Effector memory CD4-positive, alpha-beta T cell (primary cell): Measurements from ENCODE around the gene TEX101.
"Not testable (repeated sequence)": the region's sequence is repeated elsewhere in the genome, so short reads cannot be mapped to it uniquely, and the experiment has no call there.

Experiments used
- DNase-seq, 3 donors: peaks; one replicate each; pipeline ENCODE4 v3.0.0-alpha.2; 2020
- H3K27ac ChIP-seq: 2 replicates; pipeline ENCODE4 v1.7.0; 2013; ENCODE audit warnings: mild to moderate bottlenecking, low read length, moderate library complexity; ENCODE audit not compliant: insufficient read depth, poor library complexity, severe bottlenecking
- H3K27me3 ChIP-seq: replicated peaks from 2 replicates; pipeline ENCODE4 v1.7.0; 2013; ENCODE audit warnings: mild to moderate bottlenecking, low read length; ENCODE audit not compliant: insufficient read depth, control insufficient read depth, poor library complexity, severe bottlenecking
- H3K36me3 ChIP-seq: 2 replicates; pipeline ENCODE4 v1.7.0; 2013; ENCODE audit warnings: mild to moderate bottlenecking, low read length, moderate library complexity; ENCODE audit not compliant: control insufficient read depth, insufficient read depth
- H3K4me1 ChIP-seq: 2 replicates; pipeline ENCODE4 v1.7.0; 2013; ENCODE audit warnings: low read length, mild to moderate bottlenecking; ENCODE audit not compliant: control insufficient read depth, insufficient read depth, poor library complexity, severe bottlenecking
- H3K4me3 ChIP-seq: 2 replicates; pipeline ENCODE4 v1.7.0; 2013; ENCODE audit warnings: low read length, low read depth, mild to moderate bottlenecking; ENCODE audit not compliant: insufficient read depth, poor library complexity, severe bottlenecking
- H3K9me3 ChIP-seq: 2 replicates; pipeline ENCODE4 v1.7.0; 2013; ENCODE audit warnings: mild to moderate bottlenecking, low read length, moderate library complexity; ENCODE audit not compliant: control insufficient read depth

Gene TEX101

DNA sequence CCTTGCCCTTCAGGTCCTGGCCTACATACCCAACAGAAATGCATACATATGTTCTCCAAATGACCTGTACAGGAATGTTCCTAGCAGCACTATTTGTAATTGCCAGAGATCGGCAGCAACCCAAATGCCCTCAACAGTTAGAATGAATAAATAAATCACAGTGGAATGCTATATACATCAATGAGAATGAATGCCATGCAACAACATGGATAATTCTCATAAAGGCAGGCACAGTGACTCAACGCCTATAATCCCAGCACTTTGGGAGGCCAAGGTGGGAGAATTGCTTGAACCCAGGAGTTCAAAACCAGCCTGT is 18.6 kb downstream of the TEX101 start:
- H3K4me3 ChIP-seq: no peak overlapping the region
- DNase-seq: no peak
- no peaks in the 10 kb centered on the region for H3K36me3 ChIP-seq
- H3K9me3 ChIP-seq: no peaks in the 10 kb centered on the region
- no peaks in the 10 kb centered on the region for H3K27me3 ChIP-seq
- peaks cover 19% of the 10 kb centered on the region for H3K4me1 ChIP-seq
- no peak overlapping the region for H3K27ac ChIP-seq

DNA sequence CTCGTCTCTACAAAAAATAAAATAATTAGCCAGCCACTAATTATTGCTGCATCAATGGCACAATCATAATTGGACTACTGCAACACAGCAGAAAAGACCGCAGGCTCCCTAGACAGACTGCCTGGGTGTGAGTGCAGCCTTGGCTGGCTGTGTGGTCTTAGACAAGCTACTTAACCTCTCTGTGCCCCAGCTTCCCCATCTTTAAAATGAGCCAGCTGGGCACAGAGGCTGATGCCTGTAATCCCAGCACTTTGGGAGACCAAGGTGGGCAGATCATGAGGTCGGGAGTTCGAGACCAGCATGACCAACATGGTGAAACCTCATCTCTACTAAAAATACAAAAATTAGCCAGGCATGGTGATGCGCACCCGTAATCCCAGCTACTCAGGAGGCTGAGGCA is 19.0 kb downstream of the TEX101 start:
- no peak overlapping the region for H3K4me3 ChIP-seq
- H3K27ac ChIP-seq: no peak overlapping the region
- no peaks in the 10 kb centered on the region for H3K36me3 ChIP-seq
- H3K4me1 ChIP-seq: peaks cover 23% of the 10 kb centered on the region
- H3K9me3 ChIP-seq: no peaks in the 10 kb centered on the region
- no peak for DNase-seq
- H3K27me3 ChIP-seq: no peaks in the 10 kb centered on the region

DNA sequence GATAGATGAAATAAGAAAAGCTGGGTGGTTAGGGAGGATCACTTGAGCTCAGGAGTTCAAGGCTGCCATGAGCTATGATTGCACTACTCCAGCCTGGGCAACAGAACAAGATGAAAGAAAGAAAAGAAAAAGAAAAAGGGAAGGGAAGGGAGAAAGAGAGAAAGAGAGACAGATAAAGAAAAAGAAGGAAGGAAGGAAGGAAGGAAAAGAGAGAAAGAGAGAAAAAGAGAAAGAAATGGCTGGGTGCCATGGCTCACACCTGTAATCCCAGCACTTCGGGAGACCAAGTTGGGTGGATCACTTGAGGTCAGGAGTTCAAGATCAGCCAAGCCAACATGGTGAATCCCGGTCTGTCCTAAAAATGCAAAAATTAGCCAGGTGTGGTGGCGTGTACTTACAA is 21.1 kb downstream of the TEX101 start:
- Histone ChIP-seq H3K27me3 (no peaks in the 10 kb centered on the region), H3K27ac (no peak overlapping the region), H3K4me3 (no peak overlapping the region), H3K4me1 (peaks cover 33% of the 10 kb centered on the region), H3K36me3 (no peaks in the 10 kb centered on the region), H3K9me3 (no peaks in the 10 kb centered on the region)
- DNase-seq: no peak

DNA sequence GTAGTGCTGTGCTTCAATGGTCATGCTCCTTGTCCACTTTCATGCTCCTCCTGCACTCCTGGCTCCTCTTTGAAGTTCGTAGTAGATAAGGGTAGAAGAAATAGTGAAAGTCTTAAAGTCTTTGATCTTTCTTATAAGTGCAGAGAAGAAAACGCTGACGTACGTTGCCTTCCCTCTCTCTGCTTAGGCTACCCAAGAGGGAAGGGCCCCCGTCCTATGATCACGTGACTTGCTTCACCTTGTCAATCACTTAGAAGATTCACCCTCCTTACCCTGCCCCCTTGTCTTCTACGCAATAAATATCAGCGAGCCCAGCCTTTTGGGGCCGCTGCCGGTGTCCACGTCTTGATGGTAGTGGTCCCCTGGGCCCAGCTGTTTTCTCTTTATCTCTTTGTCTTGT is 22.6 kb downstream of the TEX101 start:
- H3K27me3 ChIP-seq, DNase-seq, H3K36me3 ChIP-seq, H3K9me3 ChIP-seq, H3K4me3 ChIP-seq: not testable (repeated sequence)
- peak overlapping the region; percentile 85 for H3K27ac ChIP-seq
- H3K4me1 ChIP-seq: peaks cover 33% of the 10 kb centered on the region

DNA sequence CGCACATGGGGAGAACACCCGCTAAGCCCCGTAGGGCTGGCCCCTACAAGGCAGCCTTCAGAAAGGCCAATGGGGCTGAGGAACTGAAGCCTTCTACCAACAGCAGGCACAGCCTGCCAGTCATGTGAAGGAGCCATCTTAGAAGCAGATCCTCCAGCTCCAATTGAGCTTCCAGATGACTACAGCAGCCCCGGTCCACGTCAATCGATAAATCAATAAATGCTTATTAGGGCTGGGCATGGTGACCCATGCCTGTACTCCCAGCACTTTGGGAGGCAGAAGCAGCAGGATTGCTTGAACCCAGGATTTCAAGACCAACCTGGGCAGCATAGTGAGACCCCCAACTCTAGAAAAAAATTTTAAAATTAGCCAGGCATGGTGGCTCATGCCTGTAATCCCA is 23.0 kb downstream of the TEX101 start:
- H3K27me3 ChIP-seq: no peaks in the 10 kb centered on the region
- DNase-seq: no peak
- H3K27ac ChIP-seq: peak overlapping the region; percentile 85
- H3K4me1 ChIP-seq: peaks cover 32% of the 10 kb centered on the region
- H3K9me3 ChIP-seq: no peaks in the 10 kb centered on the region
- no peaks in the 10 kb centered on the region for H3K36me3 ChIP-seq
- no peak overlapping the region for H3K4me3 ChIP-seq

DNA sequence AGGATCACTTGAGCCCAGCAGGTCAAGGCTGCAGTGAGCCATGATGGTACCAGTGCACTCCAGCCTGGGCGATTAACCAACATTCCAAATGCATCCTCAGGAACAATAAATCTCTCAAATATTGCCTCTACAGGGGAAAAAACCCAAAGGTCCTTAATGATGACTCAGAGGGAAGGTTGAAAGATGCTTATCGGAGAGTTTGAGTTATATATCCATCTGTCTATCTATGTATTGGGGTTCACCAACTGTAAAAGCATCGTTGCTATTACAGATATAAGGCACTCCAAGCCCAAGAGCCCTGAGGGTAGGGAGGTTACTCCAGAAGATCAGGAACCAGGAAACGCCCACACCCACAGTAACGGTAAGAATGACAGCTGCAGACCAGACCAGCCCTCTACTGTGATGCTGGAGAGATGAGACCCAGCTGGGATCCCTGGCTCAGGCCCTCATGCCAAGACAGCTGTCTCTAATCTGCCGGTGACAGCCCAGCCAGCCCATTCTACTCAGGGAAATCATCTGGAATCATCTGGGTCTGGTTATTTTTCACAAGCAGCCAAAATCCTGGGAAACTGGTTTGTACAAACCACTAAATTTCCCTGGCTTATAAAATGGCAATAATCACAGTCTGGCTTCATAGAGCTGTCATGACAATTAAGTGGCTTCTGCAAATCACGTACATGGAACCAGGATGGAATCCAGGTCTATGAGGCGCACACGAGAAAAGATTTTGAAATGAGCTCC is 23.8 kb downstream of the TEX101 start:
- peak overlapping the region; percentile 85 for H3K27ac ChIP-seq
- no peaks in the 10 kb centered on the region for H3K9me3 ChIP-seq
- no peak for DNase-seq
- H3K27me3 ChIP-seq: no peaks in the 10 kb centered on the region
- H3K4me1 ChIP-seq: peaks cover 28% of the 10 kb centered on the region
- H3K36me3 ChIP-seq: no peaks in the 10 kb centered on the region
- H3K4me3 ChIP-seq: no peak overlapping the region

DNA sequence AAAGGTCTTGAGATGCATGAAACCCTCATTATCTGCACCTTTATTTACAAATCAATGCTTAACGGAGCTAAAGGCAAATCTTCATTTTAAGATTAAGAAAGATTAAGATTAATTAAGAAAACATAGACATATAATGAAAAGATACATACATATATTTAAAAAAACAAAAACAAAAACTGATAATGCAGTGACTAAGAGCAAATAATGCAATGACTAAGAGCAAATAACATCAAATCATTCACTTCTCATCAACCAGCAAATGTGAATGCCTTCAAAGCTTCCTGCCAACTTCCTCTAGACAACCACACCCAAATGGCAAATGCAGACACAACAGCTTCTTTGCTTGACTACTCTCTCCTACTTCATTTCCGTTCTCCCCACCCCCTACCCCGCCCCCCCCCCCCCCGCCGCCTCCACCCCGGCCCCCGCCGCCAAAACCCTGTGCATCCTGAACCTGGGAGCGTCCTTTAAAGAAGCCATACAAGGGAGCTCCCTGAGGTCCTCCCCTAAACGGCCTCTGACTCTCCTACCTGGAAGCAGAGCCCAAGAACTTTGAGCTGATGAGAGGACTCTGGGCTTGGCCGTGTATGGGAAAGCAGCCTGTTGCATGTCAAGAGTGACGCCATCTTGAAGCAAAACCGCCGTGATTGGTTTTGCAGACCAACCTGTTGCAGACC is 24.5 kb downstream of the TEX101 start:
- Histone ChIP-seq H3K27ac (peak overlapping the region; percentile 85), H3K9me3 (no peaks in the 10 kb centered on the region), H3K36me3 (no peaks in the 10 kb centered on the region), H3K27me3 (no peaks in the 10 kb centered on the region), H3K4me1 (peaks cover 28% of the 10 kb centered on the region), H3K4me3 (no peak overlapping the region)
- DNase-seq: peak; percentile 28 to 49 (median 44)

DNA sequence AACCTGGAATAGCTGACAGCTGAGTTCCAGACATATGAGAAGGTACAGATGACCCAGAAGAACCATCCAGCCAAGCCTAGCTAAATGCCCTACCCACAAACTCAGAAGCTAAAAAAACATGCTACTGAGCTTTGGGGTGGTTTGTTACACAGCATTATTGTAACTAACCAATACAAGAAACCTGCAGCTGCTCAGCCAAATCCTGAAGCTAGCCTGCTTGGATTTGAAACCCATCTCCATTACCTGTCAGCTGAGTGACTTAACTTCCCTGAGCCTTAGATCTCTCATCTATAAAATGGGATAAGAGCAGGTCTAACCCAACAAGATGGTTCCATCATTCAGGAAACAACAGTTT is 25.0 kb downstream of the TEX101 start:
- H3K4me1 ChIP-seq: peaks cover 28% of the 10 kb centered on the region
- H3K27me3 ChIP-seq: no peaks in the 10 kb centered on the region
- peak overlapping the region; percentile 52 for H3K27ac ChIP-seq

DNA sequence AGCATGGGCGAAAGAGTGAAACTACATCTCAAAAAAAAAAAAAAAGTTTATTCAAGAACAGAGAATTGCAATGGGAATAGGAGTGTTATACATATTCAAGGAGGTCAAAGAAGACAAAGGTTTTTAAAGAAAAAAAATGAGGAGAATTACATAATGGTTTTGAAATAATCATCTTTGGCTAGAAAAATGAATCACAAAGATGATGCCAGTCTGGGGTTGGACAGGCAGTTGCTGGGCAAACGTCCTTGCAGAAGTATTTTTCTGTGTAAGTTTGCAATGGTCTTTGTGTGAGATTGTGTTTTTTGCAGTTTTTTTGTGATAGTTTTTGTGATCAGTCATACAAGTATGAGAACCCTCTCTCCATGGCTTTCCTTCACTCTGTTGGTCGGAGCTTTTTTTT is 27.0 kb downstream of the TEX101 start:
- Histone ChIP-seq H3K4me3 (no peak overlapping the region), H3K27ac (no peak overlapping the region), H3K27me3 (no peaks in the 10 kb centered on the region), H3K4me1 (peaks cover 28% of the 10 kb centered on the region), H3K36me3 (no peaks in the 10 kb centered on the region), H3K9me3 (no peaks in the 10 kb centered on the region)
- no peak for DNase-seq

More for the DNA sequence above, 25.0 kb downstream of the TEX101 start:
- no peak for DNase-seq
- no peaks in the 10 kb centered on the region for H3K36me3 ChIP-seq
- no peak overlapping the region for H3K4me3 ChIP-seq
- H3K9me3 ChIP-seq: no peaks in the 10 kb centered on the region

DNA sequence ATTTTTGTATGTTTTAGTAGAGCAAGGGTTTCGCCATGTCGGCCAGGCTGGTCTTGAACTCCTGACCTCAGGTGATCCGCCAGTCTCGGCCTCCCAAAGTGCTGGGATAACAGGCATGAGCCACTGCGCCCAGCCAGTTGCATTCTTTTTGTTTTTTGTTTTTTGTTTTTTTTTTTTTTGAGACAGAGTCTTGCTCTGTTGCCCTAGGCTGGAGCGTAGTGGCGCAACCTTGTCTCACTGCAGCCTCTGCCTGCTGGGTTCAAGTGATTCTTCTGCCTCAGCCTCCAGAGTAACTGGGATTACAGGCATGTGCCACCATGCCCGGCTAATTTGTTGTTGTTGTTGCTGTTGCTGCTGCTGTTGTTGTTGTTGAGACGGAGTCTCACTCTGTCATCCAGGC is 29.4 kb downstream of the TEX101 start:
- not testable (repeated sequence) for H3K9me3 ChIP-seq, DNase-seq, H3K27me3 ChIP-seq, H3K27ac ChIP-seq, H3K36me3 ChIP-seq, H3K4me3 ChIP-seq
- peaks cover 16% of the 10 kb centered on the region for H3K4me1 ChIP-seq
